Kidney (tissue), 14 donors: Measurements from ENCODE around the gene AZI2. TPM values are rescaled to one million over a fixed set of nuclear protein-coding genes. Genes with fewer than 3 reads are reported as not detected.

Experiments used
- DNase-seq, 5 donors: peaks; one replicate each; pipeline ENCODE4 v3.0.0-alpha.2; 2013 to 2020
- FAIRE-seq: peaks from 2 replicates; lab custom pipeline; 2012; peaks lifted over from hg19 to GRCh38; lab: Jason Lieb, UNC
- H3K27ac ChIP-seq, 2 donors: one replicate each; pipeline ENCODE4 v1.7.0; 2013; ENCODE audit warnings: low read depth in 2 of 2, low read length in 2 of 2, inconsistent platforms in 1 of 2
- H3K27me3 ChIP-seq: one replicate; pipeline ENCODE4 v1.7.1; 2013; ENCODE audit warnings: low read length, inconsistent platforms; ENCODE audit not compliant: control insufficient read depth, insufficient read depth
- H3K36me3 ChIP-seq, 3 donors: one replicate each; pipeline versions ENCODE4 v1.7.0 to v1.7.1; 2013; ENCODE audit warnings: low read length in 3 of 3, control low read depth in 1 of 3, inconsistent platforms in 1 of 3; ENCODE audit not compliant: insufficient read depth in 3 of 3, control insufficient read depth in 2 of 3
- H3K4me1 ChIP-seq, 3 donors: one replicate each; pipeline versions ENCODE4 v1.7.0 to v1.7.1; 2013; ENCODE audit warnings: low read length in 3 of 3, inconsistent platforms in 1 of 3, low read depth in 1 of 3; ENCODE audit not compliant: control insufficient read depth in 2 of 3, insufficient read depth in 2 of 3
- H3K4me3 ChIP-seq, 3 donors: one replicate each; pipeline versions ENCODE4 v1.7.0 to v1.8.1; 2013; ENCODE audit warnings: low read length in 3 of 3, control low read depth in 1 of 3, inconsistent platforms in 1 of 3
- H3K9ac ChIP-seq, 3 donors: one replicate each; pipeline versions ENCODE4 v1.7.0 to v1.7.1; 2013; ENCODE audit warnings: low read length in 3 of 3, control low read depth in 1 of 3, inconsistent platforms in 1 of 3
- H3K9me3 ChIP-seq, 3 donors: one replicate each; pipeline versions ENCODE4 v1.7.0 to v1.7.1; 2013; ENCODE audit warnings: low read length in 3 of 3, control low read depth in 1 of 3, inconsistent platforms in 1 of 3; ENCODE audit not compliant: control insufficient read depth in 2 of 3, insufficient read depth in 1 of 3
- CTCF ChIP-seq: IDR thresholded peaks from 3 replicates; pipeline ENCODE4 v1.5.1; 2012; ENCODE audit warnings: mild to moderate bottlenecking, moderate library complexity, borderline replicate concordance; ENCODE audit not compliant: insufficient read depth; ENCODE audit errors: extremely low read depth
- intact Hi-C: fragments of 100-400 bp; cut with DNase I; formaldehyde crosslinking; loops from one replicate; pipeline ENCODE4 v1.11.1; 2022
- polyA plus RNA-seq: library from polyadenylated mRNA; stranded (reverse); fragments of 350-450 nt; fragmentation: Illumina TruSeq; extraction: RNeasy Lipid Tissue Mini Kit (QIAGEN cat#74804); gene quantifications from one replicate; pipeline ENCODE4 v1.2.3, GENCODE V29; 2014; ENCODE audit warnings: low read depth, low replicate concordance; ENCODE audit not compliant: insufficient read depth
- total RNA-seq: library from RNA; stranded (reverse); fragmentation: NEBNext Ultra II Directional; extraction: Animal tissue kit (Norgen Biotek cat#: 25700); gene quantifications from one replicate; pipeline ENCODE4 v1.2.1, GENCODE V29; 2021
- donor health status: control.
- donor health status: control.
- donor health status: control.
- donor health status: control.
- donor health status: control.
- donor health status: DM: yes; HTN: yes; CAD: no.
- donor health status: Normal renal cell carcinoma (clear cell type).

AZI2 gene
- total and polyA plus RNA-seq, 2 donors from 2014 or later, result 38.2 to 59.0 TPM

GRCh38 chr3:28315711-28316110 lies 32.9 kb downstream of the AZI2 start:
- intact Hi-C loops, result no loop called here
- no peak for TF ChIP-seq CTCF
- no peaks in the 10 kb centered on the region for H3K4me1 ChIP-seq
- no peak overlapping the region for H3K27ac ChIP-seq
- no peaks in the 10 kb centered on the region for H3K36me3 ChIP-seq
- FAIRE-seq (no peak), DNase-seq (no peak)
- no peaks in the 10 kb centered on the region for H3K27me3 ChIP-seq
- no peaks in the 10 kb centered on the region for H3K9me3 ChIP-seq
- H3K9ac ChIP-seq, result no peak overlapping the region
- H3K4me3 ChIP-seq, result no peak overlapping the region

GRCh38 chr3:28308196-28308595 lies 40.4 kb downstream of the AZI2 start:
- Histone ChIP-seq H3K9me3 (no peaks in the 10 kb centered on the region), H3K9ac (no peak overlapping the region), H3K4me3 (no peak overlapping the region), H3K36me3 (no peaks in the 10 kb centered on the region), H3K27me3 (no peaks in the 10 kb centered on the region), H3K27ac (no peak overlapping the region), H3K4me1 (no peaks in the 10 kb centered on the region)
- TF ChIP-seq CTCF, result no peak
- intact Hi-C loops, result no loop called here
- DNase-seq, result no peak
- FAIRE-seq, result no peak

GRCh38 chr3:28301688-28302087 lies 46.9 kb downstream of the AZI2 start:
- Histone ChIP-seq H3K9ac (no peak overlapping the region), H3K27ac (no peak overlapping the region), H3K27me3 (no peaks in the 10 kb centered on the region), H3K36me3 (no peaks in the 10 kb centered on the region), H3K4me3 (no peak overlapping the region), H3K9me3 (no peaks in the 10 kb centered on the region), H3K4me1 (no peaks in the 10 kb centered on the region)
- intact Hi-C loops, result no loop called here
- TF ChIP-seq CTCF, result no peak
- no peak for FAIRE-seq
- DNase-seq, result peak in 1 of 5 donors; percentile 3

GRCh38 chr3:28300345-28300962 lies 48.2 kb downstream of the AZI2 start:
- Histone ChIP-seq H3K9me3 (no peaks in the 10 kb centered on the region), H3K27me3 (no peaks in the 10 kb centered on the region), H3K9ac (no peak overlapping the region), H3K27ac (no peak overlapping the region), H3K36me3 (no peaks in the 10 kb centered on the region), H3K4me3 (no peak overlapping the region), H3K4me1 (no peaks in the 10 kb centered on the region)
- intact Hi-C loops, result no loop called here
- FAIRE-seq, result no peak
- no peak for TF ChIP-seq CTCF
- no peak for DNase-seq
